Breast epithelium (tissue), 3 donors: Measurements from ENCODE around the gene TOMM34.
A peak's percentile ranks its signal among the peaks of the same experiment; 100 is the strongest.

Experiments used
- CTCF ChIP-seq, 3 donors: fragments of 450-650 bp; IDR thresholded peaks; one replicate each; pipeline ENCODE4 v1.5.1; 2016 to 2017; ENCODE audit warnings: antibody characterized with exemption in 3 of 3, mild to moderate bottlenecking in 3 of 3, moderate library complexity in 3 of 3
- POLR2A ChIP-seq: fragments of 450-650 bp; IDR thresholded peaks from one replicate; pipeline ENCODE4 v1.6.1; 2016; ENCODE audit warnings: antibody characterized with exemption, mild to moderate bottlenecking, moderate library complexity
- POLR2AphosphoS5 ChIP-seq, 3 donors: sonication (generic); formaldehyde crosslinking; IDR thresholded peaks; one replicate each; pipeline ENCODE4 v1.6.1; 2017; ENCODE audit warnings: antibody characterized with exemption in 3 of 3

GRCh38 chr20:44966030-44966961 lies 6.1 kb upstream of the TOMM34 start, which contains the start of gene STK4:
- TF ChIP-seq POLR2AphosphoS5 (IDR thresholded peaks at IDR 0.05) (peak; percentile 89 to 93 (median 93)), POLR2A (peak; percentile 78), CTCF (IDR thresholded peaks at IDR 0.05) (peak; percentile 41 to 55 (median 48))
